SU-DHL-6 (cell line): ENCODE measurements around the gene TMEM92.

Experiments
- H2AFZ ChIP-seq: fragments of 200-600 bp; sonication (generic); 2 replicates; pipeline ENCODE4 v1.6.1; 2014; ENCODE audit warnings: low read depth, mild to moderate bottlenecking, moderate library complexity, mixed read lengths, antibody characterized with exemption, low read length; ENCODE audit not compliant: severe bottlenecking
- H3F3A ChIP-seq: fragments of 200-600 bp; shearing (Covaris generic); 2 replicates; pipeline ENCODE4 v1.6.0; 2016; ENCODE audit warnings: antibody characterized with exemption, mild to moderate bottlenecking; ENCODE audit not compliant: insufficient read depth
- H3K27ac ChIP-seq: fragments of 200-600 bp; sonication (generic); 2 replicates; pipeline ENCODE4 v1.5.1; 2016; ENCODE audit warnings: low read depth, mild to moderate bottlenecking, low read length, moderate library complexity, mixed read lengths
- H3K27me3 ChIP-seq: fragments of 200-600 bp; sonication (generic), shearing (Covaris generic); 2 replicates; pipeline ENCODE4 v1.6.0; 2014; ENCODE audit warnings: mild to moderate bottlenecking, low read length
- H3K36me3 ChIP-seq: fragments of 200-600 bp; sonication (generic); 2 replicates; pipeline ENCODE4 v1.6.1; 2014; ENCODE audit warnings: mild to moderate bottlenecking, low read length, mixed read lengths
- H3K4me2 ChIP-seq: fragments of 300-600, 200-600 bp; shearing (Covaris generic), sonication (generic); 2 replicates; pipeline ENCODE4 v1.6.0; 2014; ENCODE audit warnings: low read length, low read depth, mild to moderate bottlenecking; ENCODE audit not compliant: poor library complexity, severe bottlenecking
- H3K4me3 ChIP-seq: fragments of 200-600 bp; sonication (generic); 2 replicates; pipeline ENCODE4 v1.5.1; 2014; ENCODE audit warnings: antibody characterized with exemption, low read length, mild to moderate bottlenecking, mixed read lengths; ENCODE audit not compliant: insufficient read depth, poor library complexity, severe bottlenecking
- H3K79me2 ChIP-seq: fragments of 200-600 bp; sonication (generic); 2 replicates; pipeline ENCODE4 v1.6.1; 2014; ENCODE audit warnings: mild to moderate bottlenecking, low read length, moderate library complexity; ENCODE audit not compliant: insufficient read depth
- H3K9ac ChIP-seq: fragments of 200-600 bp; sonication (generic); 2 replicates; pipeline ENCODE4 v1.7.0; 2014; ENCODE audit warnings: mild to moderate bottlenecking, low read length
- H3K9me2 ChIP-seq: fragments of 200-600 bp; sonication (generic); replicated peaks from 2 replicates; pipeline ENCODE4 v1.6.1; 2014; ENCODE audit warnings: low read length; ENCODE audit not compliant: insufficient read depth
- H3K9me3 ChIP-seq: fragments of 200-600 bp; sonication (generic); 2 replicates; pipeline ENCODE4 v1.6.1; 2014; ENCODE audit warnings: low read length, mixed read lengths; ENCODE audit not compliant: insufficient read depth
- H4K20me1 ChIP-seq: fragments of 200-600 bp; sonication (generic); 2 replicates; pipeline ENCODE4 v1.6.1; 2014; ENCODE audit warnings: low read depth, mild to moderate bottlenecking, antibody characterized with exemption, low read length, moderate library complexity, mixed read lengths
- EZH2phosphoT487 ChIP-seq: fragments of 200-600 bp; sonication (generic), shearing (Covaris generic); conservative IDR thresholded peaks from 2 replicates; pipeline ENCODE4 v1.6.1; 2018; ENCODE audit warnings: mild to moderate bottlenecking, antibody characterized with exemption, low read length, moderate library complexity, mixed read lengths
- TF ChIP-seq, protein P1 (sequence below): fragments of 200-600 bp; sonication (generic); IDR thresholded peaks from one replicate; pipeline ENCODE4 v1.5.1; 2017; ENCODE audit warnings: antibody characterized with exemption, mild to moderate bottlenecking, low read length, moderate library complexity; ENCODE audit not compliant: insufficient read depth, poor library complexity, severe bottlenecking

Gene TMEM92

DNA sequence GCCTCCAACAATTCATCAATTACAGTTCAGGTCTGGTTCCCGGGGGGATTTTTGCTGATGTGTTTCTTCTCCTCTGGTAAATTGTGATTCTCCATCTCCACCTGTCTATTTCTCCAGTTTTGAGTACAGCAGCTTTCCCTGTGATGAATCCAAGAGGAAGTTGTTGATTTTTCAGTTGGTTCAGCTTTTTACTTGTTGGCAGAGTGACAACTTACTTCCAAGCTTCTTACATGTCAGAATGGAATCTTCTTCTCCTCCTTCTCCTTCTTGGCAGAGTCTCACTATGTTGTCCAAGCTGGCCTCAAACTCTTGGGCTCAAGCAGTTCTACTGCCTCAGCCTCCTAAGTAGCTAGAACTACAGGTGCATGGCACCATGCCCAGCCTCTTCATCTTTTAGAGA, 33.4 kb upstream of the TMEM92 start:
- no peak overlapping the region for H3K4me2 ChIP-seq
- no peak overlapping the region for H3K9ac ChIP-seq
- no peak overlapping the region for H3K4me3 ChIP-seq
- H3K9me2 ChIP-seq: no peaks in the 10 kb centered on the region
- no peaks in the 10 kb centered on the region for H4K20me1 ChIP-seq
- H3K36me3 ChIP-seq: no peaks in the 10 kb centered on the region
- no peaks in the 10 kb centered on the region for H3K9me3 ChIP-seq
- no peak overlapping the region for H3K27ac ChIP-seq
- no peak for TF ChIP-seq EZH2phosphoT487
- TF ChIP-seq, protein P1, sequence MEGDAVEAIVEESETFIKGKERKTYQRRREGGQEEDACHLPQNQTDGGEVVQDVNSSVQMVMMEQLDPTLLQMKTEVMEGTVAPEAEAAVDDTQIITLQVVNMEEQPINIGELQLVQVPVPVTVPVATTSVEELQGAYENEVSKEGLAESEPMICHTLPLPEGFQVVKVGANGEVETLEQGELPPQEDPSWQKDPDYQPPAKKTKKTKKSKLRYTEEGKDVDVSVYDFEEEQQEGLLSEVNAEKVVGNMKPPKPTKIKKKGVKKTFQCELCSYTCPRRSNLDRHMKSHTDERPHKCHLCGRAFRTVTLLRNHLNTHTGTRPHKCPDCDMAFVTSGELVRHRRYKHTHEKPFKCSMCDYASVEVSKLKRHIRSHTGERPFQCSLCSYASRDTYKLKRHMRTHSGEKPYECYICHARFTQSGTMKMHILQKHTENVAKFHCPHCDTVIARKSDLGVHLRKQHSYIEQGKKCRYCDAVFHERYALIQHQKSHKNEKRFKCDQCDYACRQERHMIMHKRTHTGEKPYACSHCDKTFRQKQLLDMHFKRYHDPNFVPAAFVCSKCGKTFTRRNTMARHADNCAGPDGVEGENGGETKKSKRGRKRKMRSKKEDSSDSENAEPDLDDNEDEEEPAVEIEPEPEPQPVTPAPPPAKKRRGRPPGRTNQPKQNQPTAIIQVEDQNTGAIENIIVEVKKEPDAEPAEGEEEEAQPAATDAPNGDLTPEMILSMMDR: no peak
- no peaks in the 10 kb centered on the region for H3K27me3 ChIP-seq
- H2AFZ ChIP-seq: no peak overlapping the region
- no peaks in the 10 kb centered on the region for H3F3A ChIP-seq
- no peaks in the 10 kb centered on the region for H3K79me2 ChIP-seq

DNA sequence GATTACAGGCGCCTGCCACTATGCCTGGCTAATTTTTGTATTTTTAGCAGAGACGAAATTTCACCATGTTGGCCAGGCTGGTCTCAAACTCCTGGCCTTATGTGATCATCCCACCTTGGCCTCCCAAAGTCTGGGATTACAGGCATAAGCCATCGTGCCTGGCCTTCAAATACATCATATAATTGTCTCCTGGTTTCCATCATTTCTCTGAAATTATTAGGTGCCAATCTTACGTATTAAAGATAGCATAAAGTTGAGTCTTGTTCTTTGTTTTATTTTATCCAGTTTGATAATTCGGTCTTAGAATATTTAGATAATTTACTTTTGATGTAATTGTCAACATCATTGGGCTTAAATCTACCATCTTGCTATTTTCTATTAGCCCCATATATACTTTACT, 32.8 kb upstream of the TMEM92 start:
- H3K9ac ChIP-seq: no peak overlapping the region
- no peak overlapping the region for H3K27ac ChIP-seq
- no peak overlapping the region for H2AFZ ChIP-seq
- H4K20me1 ChIP-seq: no peaks in the 10 kb centered on the region
- no peaks in the 10 kb centered on the region for H3K79me2 ChIP-seq
- no peaks in the 10 kb centered on the region for H3F3A ChIP-seq
- no peaks in the 10 kb centered on the region for H3K9me3 ChIP-seq
- TF ChIP-seq, protein P1: no peak
- TF ChIP-seq EZH2phosphoT487: no peak
- no peaks in the 10 kb centered on the region for H3K27me3 ChIP-seq
- no peaks in the 10 kb centered on the region for H3K9me2 ChIP-seq
- H3K4me3 ChIP-seq: no peak overlapping the region
- H3K4me2 ChIP-seq: no peak overlapping the region
- H3K36me3 ChIP-seq: no peaks in the 10 kb centered on the region

DNA sequence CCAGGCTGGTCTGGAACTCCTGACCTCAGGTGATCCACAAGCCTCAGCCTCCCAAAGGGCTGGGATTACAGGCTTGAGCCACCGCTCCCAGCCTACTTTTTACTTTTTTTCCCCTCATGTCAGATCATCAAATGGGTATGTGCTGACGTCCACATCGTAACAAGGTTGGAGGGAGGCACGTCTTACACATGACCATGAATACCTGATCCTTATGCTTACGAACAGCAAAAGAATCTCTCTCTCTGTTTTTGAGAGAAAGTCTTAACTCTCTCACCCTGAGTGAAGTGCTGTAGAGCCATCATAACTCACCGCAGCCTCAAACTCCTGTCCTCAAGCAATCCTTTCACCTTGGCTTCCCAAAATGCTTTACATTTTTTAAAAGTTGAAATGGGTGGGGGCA, 29.5 kb upstream of the TMEM92 start:
- Histone ChIP-seq H3K36me3 (no peaks in the 10 kb centered on the region), H3K27ac (no peak overlapping the region), H3K4me2 (no peak overlapping the region), H3K9me3 (peaks cover 10% of the 10 kb centered on the region; the same call in 1 of the 2 replicates), H3F3A (no peaks in the 10 kb centered on the region), H2AFZ (no peak overlapping the region), H4K20me1 (no peaks in the 10 kb centered on the region), H3K27me3 (no peaks in the 10 kb centered on the region; the same call in 1 of the 2 replicates), H3K79me2 (no peaks in the 10 kb centered on the region), H3K9me2 (no peaks in the 10 kb centered on the region), H3K4me3 (no peak overlapping the region), H3K9ac (no peak overlapping the region)
- TF ChIP-seq EZH2phosphoT487: no peak
- TF ChIP-seq, protein P1: no peak
